GM10248 (cell line): ENCODE measurements around the gene SFPQ.
"Not testable (repeated sequence)": the region's sequence is repeated elsewhere in the genome, so short reads cannot be mapped to it uniquely, and the experiment has no call there.

Experiments
- CTCF ChIA-PET: fragments of 300-600 bp; sonication (Branson Sonifier 250); formaldehyde crosslinking; extraction: SDS; loops from one replicate; lab custom pipeline; 2021; ENCODE audit warnings: antibody characterized with exemption; lab: Yijun Ruan, JAX
- POLR2A ChIA-PET: fragments of 350-650 bp; sonication (Branson Sonifier 250); formaldehyde crosslinking; extraction: SDS; loops from one replicate; lab custom pipeline; 2020; ENCODE audit warnings: antibody characterized with exemption; lab: Yijun Ruan, JAX
- DNase-seq: peaks from one replicate; pipeline ENCODE4 v3.0.0; 2012; ENCODE audit errors: extremely low spot score
- TF ChIP-seq, protein P1 (sequence below): IDR thresholded peaks from 2 replicates; pipeline ENCODE4 v1.5.1; 2012; ENCODE audit warnings: mild to moderate bottlenecking, low read depth; ENCODE audit errors: extremely low read depth, missing control alignments, control extremely low read depth

SFPQ gene

DNA sequence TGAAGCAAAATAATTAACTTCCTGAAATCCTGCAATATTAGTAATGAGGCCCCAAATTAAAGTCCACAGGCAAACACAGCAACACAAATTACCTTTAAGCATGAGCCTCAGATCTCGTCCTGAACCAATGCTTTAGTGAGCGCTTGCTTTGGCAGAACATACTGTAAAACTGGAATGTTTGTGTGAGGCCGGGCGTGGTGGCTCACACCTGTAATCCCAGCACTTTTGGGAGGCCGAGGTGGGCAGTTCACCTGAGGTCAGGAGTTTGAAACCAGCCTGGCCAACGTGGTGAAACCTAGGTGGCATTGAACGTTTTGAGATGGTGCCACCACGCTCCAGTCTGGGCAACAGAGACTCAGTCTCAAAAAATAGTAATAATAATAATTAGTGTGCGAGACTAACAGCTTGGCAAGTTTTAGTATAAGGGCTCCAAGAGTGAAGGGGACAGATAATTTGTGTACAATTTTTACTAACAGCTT lies 17.8 kb downstream of the SFPQ start:
- POLR2A ChIA-PET = no interaction called here
- no peak for DNase-seq
- TF ChIP-seq, protein P1, sequence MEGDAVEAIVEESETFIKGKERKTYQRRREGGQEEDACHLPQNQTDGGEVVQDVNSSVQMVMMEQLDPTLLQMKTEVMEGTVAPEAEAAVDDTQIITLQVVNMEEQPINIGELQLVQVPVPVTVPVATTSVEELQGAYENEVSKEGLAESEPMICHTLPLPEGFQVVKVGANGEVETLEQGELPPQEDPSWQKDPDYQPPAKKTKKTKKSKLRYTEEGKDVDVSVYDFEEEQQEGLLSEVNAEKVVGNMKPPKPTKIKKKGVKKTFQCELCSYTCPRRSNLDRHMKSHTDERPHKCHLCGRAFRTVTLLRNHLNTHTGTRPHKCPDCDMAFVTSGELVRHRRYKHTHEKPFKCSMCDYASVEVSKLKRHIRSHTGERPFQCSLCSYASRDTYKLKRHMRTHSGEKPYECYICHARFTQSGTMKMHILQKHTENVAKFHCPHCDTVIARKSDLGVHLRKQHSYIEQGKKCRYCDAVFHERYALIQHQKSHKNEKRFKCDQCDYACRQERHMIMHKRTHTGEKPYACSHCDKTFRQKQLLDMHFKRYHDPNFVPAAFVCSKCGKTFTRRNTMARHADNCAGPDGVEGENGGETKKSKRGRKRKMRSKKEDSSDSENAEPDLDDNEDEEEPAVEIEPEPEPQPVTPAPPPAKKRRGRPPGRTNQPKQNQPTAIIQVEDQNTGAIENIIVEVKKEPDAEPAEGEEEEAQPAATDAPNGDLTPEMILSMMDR = no peak
- CTCF ChIA-PET = no interaction called here

DNA sequence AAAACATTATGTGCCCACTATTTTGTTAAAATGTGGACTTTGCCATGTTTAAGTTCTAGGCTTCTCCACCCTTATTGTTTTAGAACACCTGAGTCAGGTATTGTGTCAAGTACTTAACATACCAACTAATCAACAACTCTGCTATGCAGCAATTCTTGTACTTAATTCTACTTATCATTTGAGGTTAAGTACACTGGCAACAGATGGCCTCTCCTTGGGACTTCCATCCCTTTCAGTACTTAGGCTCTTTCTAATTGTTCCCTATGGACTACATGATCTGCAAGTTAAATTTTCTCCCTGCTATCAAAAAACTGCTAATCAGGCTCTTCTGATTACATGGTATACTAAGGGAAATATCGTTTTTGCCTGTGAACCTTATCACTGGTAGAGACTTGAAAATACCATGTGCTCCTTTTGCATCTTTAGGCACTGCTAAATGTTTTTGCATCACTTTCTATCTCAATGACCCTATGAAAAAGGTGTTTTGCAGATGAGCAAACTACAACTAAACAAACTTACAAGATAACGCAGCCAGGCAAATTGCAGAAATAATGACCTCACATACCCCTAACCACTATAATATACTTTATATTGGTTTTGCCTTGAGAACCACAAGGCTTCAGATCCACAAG lies 18.9 kb downstream of the SFPQ start:
- CTCF ChIA-PET = no interaction called here
- POLR2A ChIA-PET = no interaction called here
- DNase-seq = no peak
- TF ChIP-seq, protein P1 = no peak

DNA sequence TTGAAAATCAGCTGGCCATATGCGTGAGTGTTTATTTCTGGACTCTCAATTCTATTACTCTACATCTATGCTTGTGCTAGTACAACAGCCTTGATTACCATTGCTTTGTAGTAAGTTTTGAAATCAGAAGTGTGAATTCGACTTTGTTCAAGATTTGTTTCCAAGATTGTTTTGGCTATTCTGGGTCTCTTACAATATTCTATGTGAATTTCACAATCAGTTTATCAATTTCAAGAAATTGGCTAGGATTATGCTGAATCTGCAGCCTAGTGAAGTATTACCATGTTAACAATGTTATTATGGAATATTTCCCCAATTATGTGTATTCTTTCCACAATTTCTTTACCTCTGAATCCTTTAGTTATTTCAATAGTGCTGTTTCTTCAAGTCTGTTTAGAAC lies 19.5 kb downstream of the SFPQ start:
- TF ChIP-seq, protein P1 = no peak
- DNase-seq = no peak
- CTCF ChIA-PET = interaction anchor here (1.1 kb wide), 1 partner anchor 154 kb away, joined by 3 read pairs; no protein-coding TSS in a partner anchor
- POLR2A ChIA-PET = no interaction called here

DNA sequence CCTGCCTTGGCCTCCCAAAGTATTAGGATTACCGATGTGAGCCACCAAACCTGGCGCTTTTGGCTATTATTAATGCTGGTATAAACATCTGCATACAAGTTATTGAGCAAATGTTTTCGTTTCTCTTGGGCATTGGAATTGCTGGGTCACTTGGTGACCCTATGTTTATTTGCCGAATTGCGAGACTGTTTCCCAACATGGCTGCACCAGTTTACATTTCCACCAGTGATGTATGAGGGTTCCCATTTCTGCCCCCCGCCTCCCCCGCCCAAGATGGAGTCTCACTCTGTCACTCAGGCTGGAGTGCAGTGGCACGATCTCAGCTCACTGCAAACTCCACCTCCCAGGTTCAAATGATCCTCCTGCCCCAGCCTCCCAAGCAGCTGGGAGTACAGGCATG lies 20.9 kb downstream of the SFPQ start:
- POLR2A ChIA-PET = interaction anchor here (0.6 kb wide), 1 partner anchor 178 kb away, joined by 3 read pairs; no protein-coding TSS in a partner anchor
- TF ChIP-seq, protein P1 = no peak
- CTCF ChIA-PET = interaction anchor here (1.2 kb wide), 1 partner anchor 11 kb away, joined by 3 read pairs; no protein-coding TSS in a partner anchor
- no peak for DNase-seq

GRCh38 chr1:35171579-35171978 lies 21.4 kb downstream of the SFPQ start:
- ChIA-PET POLR2A (interaction anchor here (0.6 to 0.7 kb wide), 2 partner anchors 11 to 178 kb away, joined by 3 read pairs; no protein-coding TSS in a partner anchor), CTCF (interaction anchor here (1.2 kb wide), 1 partner anchor 51 kb away, joined by 4 read pairs; no protein-coding TSS in a partner anchor)
- TF ChIP-seq, protein P1 = no peak
- DNase-seq = no peak

- no peak for DNase-seq
- ChIA-PET CTCF (no interaction called here), POLR2A (no interaction called here)
- TF ChIP-seq, protein P1 = no peak
These were observed 28.1 kb downstream of the SFPQ start for GRCh38 chr1:35164893-35165292.

- TF ChIP-seq, protein P1 = no peak
- POLR2A ChIA-PET = no interaction called here
- no peak for DNase-seq
- CTCF ChIA-PET = no interaction called here
These were observed 41.7 kb downstream of the SFPQ start for GRCh38 chr1:35151220-35151619.

GRCh38 chr1:35145892-35146549 lies 46.9 kb downstream of the SFPQ start:
- CTCF ChIA-PET, DNase-seq, POLR2A ChIA-PET: not testable (repeated sequence)
